Mucosa of stomach (tissue), 1 donor: ENCODE data around the gene SRCAP.
"Not testable (repeated sequence)": the region's sequence is repeated elsewhere in the genome, so short reads cannot be mapped to it uniquely, and the experiment has no call there.

Source experiments
- H3K27me3 ChIP-seq: one replicate; pipeline ENCODE4 v1.7.0; 2013; ENCODE audit warnings: mild to moderate bottlenecking, low read length; ENCODE audit not compliant: control insufficient read depth, insufficient read depth
- H3K36me3 ChIP-seq: one replicate; pipeline ENCODE4 v1.7.0; 2013; ENCODE audit warnings: low read length; ENCODE audit not compliant: control insufficient read depth, insufficient read depth
- H3K4me1 ChIP-seq: one replicate; pipeline ENCODE4 v1.7.0; 2013; ENCODE audit warnings: mild to moderate bottlenecking, low read length; ENCODE audit not compliant: control insufficient read depth, insufficient read depth
- H3K4me3 ChIP-seq: one replicate; pipeline ENCODE4 v1.7.0; 2013; ENCODE audit warnings: low read length
- H3K9ac ChIP-seq: one replicate; pipeline ENCODE4 v1.7.0; 2013; ENCODE audit warnings: mild to moderate bottlenecking, low read length, moderate library complexity
- H3K9me3 ChIP-seq: one replicate; pipeline ENCODE4 v1.7.0; 2013; ENCODE audit warnings: mild to moderate bottlenecking, low read length, moderate library complexity; ENCODE audit not compliant: control insufficient read depth
- donor health status: Pancreatic carcinoma.

SRCAP gene

DNA sequence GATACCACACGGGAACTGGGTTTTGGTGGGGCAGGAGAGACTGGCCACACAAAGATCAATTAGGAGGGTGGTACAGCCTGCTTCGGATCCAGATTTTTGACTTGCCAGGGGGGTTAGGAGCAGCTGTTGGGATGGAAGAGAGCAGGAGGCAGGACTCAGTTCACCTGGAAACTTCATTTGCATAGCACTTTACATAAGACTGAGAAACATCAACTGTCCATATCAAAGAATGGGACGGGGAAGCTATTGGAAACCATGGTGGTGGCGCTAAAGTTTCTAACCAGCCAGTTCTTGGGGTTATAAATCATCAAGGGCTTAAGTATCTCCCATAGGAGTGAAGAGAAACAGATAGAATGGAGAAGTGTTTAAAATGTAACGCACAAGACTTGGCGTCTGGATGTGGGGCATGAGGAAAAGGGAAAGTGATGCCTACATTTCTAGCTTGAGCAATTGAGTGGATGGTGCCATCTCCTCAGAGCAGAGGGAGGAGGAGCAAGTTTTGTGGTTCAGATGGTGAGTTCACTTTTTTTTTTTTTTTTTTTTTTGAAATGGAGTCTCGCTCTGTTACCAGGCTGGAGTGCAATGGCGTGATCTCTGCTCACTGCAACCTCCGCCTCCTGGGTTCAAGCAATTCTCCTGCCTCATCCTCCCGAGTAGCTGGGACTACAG, 6.4 kb upstream of the SRCAP start:
- Histone ChIP-seq H3K27me3 (no peaks in the 10 kb centered on the region), H3K9ac (no peak overlapping the region), H3K36me3 (no peaks in the 10 kb centered on the region), H3K4me3 (no peak overlapping the region), H3K9me3 (no peaks in the 10 kb centered on the region), H3K4me1 (peaks cover 2% of the 10 kb centered on the region)

DNA sequence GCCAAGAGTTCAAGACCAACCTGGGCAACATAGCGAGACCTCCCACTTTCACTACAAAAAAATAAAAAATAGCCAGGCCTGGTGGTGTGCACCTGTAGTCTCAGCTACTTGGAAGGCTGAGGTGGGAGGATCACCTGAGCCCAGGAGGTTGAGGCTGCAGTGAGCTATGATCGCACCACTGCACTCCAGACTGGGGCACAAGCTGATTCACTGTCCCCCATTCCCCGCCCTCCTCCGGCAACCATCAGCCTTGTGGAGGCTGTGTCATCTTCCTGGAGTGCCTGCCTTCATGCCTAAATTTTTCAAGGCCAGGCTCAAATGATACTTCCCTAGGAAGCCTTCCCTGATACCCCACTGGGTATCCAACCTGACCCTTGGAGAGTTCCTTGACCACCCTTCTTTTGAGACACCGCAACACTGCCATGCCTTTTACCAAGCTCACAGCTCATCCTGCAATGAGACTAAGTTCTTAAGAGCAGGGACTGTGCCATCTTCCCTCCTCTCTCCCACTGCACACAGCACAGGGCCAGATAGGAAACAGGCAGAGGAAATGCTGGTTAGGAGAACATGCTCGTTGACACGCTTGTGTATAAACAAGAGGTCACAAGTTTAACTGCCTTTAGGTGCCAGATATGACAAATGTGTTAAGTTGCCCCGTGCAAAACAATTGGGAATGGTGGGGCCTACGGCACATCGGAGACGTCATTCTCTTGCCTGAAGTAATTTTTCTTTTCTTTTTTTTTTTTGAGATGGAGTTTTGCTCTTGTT, 3.9 kb upstream of the SRCAP start:
- no peaks in the 10 kb centered on the region for H3K36me3 ChIP-seq
- H3K27me3 ChIP-seq: no peaks in the 10 kb centered on the region
- H3K9ac ChIP-seq: no peak overlapping the region
- H3K4me1 ChIP-seq: peaks cover 9% of the 10 kb centered on the region
- no peaks in the 10 kb centered on the region for H3K9me3 ChIP-seq
- no peak overlapping the region for H3K4me3 ChIP-seq

DNA sequence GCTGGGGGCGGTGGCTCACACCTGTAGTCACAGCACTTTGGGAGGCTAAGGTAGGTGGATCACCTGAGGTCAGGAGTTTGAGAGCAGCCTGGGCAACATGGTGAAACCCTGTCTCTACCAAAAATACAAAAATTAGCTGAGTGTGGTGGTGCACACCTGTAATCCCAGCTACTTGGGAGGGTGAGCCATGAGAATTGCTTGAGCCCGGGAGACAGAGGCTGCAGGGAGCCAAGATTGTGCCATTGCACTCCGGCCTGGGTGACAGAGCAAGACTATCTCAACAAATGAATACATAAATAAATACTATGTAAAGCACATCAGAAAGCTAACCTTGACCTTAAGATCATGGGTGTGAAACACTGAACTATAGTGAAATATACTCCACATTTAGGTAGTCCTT, 2.3 kb upstream of the SRCAP start:
- peaks cover 10% of the 10 kb centered on the region for H3K4me1 ChIP-seq
- H3K9me3 ChIP-seq, H3K27me3 ChIP-seq, H3K9ac ChIP-seq, H3K36me3 ChIP-seq, H3K4me3 ChIP-seq: not testable (repeated sequence)

DNA sequence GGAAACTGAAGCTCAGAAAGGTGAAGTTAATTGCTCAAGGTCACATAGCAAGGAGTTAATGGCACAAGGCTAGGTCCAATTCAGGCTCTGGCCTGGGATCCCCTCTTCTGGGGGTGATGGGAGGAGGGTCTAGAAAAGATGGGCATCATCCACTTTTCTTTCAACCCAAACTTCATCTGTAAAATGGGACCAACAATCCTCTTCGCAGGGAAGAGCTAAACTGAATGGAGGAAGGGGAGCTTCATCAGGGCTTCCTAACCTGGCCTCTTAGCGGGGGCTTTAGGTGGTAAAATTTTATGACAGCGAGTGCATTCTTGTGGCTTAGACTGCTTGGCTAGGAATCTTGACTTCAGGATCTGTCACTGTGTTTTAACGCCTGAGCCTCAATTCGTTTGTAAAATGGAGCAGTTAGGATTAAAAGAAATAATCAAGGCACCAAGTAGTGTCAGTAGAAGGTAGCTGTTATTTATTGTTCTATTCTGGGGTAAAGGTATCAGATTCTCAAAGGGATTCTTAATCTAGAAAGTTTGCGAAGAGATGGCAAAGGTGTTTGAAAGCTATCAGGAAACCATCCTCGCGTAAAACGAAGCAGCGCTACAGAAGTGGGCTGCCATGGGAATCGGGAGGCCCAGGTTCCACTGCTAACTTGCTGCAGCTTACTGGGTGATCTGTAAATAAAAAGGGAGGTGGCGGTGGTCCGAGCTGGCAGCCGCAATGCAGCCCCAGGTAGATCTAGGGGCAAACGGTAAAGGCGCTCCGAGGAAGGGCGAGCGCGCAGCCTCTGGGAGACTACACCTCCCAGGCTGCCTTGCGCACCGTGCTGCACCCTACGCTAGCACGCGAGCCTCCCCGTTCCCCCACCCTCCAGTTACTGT, 1.5 kb upstream of the SRCAP start:
- H3K4me1 ChIP-seq: peaks cover 10% of the 10 kb centered on the region

DNA sequence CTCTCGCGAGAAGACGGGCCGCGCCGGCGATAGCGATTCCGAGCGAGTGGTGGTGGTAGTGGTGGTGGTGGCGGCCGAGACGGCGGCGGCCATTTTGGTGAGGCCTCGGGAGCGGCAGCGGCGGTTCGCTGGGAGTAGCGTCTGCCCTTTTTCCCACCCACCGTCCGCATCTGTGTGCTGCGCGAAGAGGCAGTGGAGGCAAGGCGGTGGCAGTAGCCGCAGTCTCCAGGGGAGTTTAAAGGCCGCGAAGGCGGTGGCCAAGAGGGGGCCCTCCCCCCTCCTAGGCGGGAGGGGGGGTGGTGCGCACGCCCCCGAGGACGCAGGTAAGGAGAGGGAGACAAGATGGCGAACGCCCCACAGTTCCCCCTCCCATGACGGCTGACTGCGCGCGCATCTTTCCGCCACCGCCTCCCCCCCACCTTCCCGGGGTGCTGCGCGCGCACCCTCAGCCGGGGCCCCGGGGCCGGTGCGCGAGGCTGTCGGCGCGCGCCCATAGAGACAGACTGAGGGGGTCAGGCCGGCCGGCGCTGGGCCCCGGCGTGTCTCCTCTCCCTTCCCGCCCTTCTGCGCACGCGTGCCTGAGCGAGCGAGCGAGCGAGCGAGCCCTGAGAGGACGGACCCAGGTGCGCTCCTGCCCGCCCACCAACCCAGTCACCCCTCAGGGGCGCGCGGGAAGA, 694 bp upstream of the SRCAP start:
- Histone ChIP-seq H3K27me3 (no peaks in the 10 kb centered on the region), H3K9me3 (no peaks in the 10 kb centered on the region), H3K36me3 (peaks cover 4% of the 10 kb centered on the region), H3K4me3 (peak overlapping the region; percentile 28), H3K4me1 (peaks cover 10% of the 10 kb centered on the region), H3K9ac (peak overlapping the region; percentile 97)

More for the DNA sequence above, 1.5 kb upstream of the SRCAP start:
- H3K36me3 ChIP-seq: peaks cover 4% of the 10 kb centered on the region
- no peaks in the 10 kb centered on the region for H3K27me3 ChIP-seq
- H3K4me3 ChIP-seq: peak overlapping the region; percentile 28
- H3K9me3 ChIP-seq: no peaks in the 10 kb centered on the region
- H3K9ac ChIP-seq: peak overlapping the region; percentile 97

DNA sequence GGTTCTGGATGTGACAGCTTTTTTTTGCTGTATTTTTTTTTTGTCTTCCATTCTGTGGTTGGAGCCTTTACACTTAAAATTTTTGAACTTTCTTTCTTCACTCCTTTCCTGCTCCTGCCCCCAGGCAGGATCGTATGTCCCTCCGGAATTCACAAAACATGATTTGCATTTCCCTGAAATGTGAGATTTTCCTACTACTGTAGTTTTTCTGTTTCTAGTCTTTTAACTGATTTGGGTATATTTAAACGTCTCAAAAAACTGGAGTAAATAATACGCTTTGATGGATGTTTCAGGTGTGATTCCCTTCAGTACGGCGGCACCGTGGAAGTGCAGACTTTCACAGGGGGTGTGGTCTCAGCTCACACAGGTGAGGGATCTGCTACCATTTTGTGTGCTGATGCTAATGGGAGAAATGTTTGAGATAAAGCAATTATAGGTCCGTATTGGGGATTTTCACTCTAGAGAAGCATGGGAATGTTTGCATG, 686 bp downstream of the SRCAP start:
- Histone ChIP-seq H3K9ac (peak overlapping the region; percentile 97), H3K36me3 (peaks cover 5% of the 10 kb centered on the region), H3K27me3 (no peaks in the 10 kb centered on the region), H3K4me1 (peaks cover 10% of the 10 kb centered on the region), H3K4me3 (no peak overlapping the region), H3K9me3 (no peaks in the 10 kb centered on the region)

DNA sequence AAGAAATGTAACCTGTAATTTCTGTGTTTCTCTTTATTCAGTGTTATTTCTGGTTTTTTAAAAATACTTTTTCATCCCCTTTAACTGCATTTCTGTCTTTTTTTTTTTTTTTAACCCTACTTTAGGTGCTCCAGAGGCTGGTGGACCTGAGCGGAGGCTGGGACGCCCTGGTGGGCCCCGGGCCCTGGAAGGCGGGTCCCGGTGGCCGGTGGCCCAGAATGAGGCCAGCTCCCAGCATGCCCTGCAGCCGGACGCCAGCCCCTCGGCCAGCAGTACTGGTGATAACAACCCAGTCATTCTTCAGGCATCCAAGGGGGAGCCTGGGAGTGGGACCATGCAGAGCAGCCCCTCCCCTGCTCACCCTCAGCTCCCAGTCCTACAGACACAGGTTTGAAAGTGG, 1.5 kb downstream of the SRCAP start:
- Histone ChIP-seq H3K9me3 (no peaks in the 10 kb centered on the region), H3K9ac (no peak overlapping the region), H3K4me1 (peaks cover 10% of the 10 kb centered on the region), H3K36me3 (peaks cover 9% of the 10 kb centered on the region), H3K4me3 (no peak overlapping the region), H3K27me3 (no peaks in the 10 kb centered on the region)

DNA sequence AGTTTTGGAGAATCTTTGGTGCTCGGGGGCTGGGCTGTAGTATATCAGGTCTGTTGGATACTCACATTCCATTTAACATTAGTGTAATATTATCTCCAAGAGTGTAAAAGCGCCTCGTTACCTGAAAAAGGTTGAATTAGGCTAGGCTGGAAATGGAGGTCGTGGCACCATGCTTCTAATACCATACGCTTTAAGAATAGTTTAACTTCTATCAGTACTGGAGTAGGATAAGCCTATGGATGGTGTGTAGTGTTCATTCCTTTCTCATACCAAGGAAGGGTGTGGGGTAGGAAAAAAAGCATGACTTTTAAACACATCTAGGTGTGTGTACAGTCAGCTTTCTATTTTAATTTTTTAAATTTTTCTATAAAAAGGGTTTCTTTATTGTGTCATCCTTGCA, 2.0 kb downstream of the SRCAP start:
- no peak overlapping the region for H3K9ac ChIP-seq
- peaks cover 10% of the 10 kb centered on the region for H3K4me1 ChIP-seq
- no peaks in the 10 kb centered on the region for H3K9me3 ChIP-seq
- no peaks in the 10 kb centered on the region for H3K27me3 ChIP-seq
- H3K4me3 ChIP-seq: no peak overlapping the region
- peaks cover 12% of the 10 kb centered on the region for H3K36me3 ChIP-seq

DNA sequence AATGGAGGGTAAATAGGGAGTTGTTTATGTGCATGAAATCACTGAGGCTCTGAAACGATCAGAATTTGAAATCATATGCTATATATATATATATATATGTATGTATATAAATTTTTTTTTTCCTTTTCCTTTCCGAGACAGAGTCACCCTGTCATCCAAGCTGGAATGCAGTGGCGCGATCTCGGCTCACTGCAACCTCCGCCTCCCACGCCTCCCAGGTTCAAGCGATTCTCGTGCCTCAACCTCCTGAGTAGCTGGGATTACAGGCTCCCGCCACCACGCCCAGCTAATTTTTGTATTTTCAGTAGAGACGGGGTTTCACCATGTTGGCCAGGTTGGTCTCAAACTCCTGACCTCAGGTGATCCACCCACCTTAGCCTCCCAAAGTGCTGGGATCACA, 4.1 kb downstream of the SRCAP start:
- not testable (repeated sequence) for H3K9ac ChIP-seq, H3K4me3 ChIP-seq, H3K9me3 ChIP-seq, H3K27me3 ChIP-seq, H3K4me1 ChIP-seq
- H3K36me3 ChIP-seq: peaks cover 27% of the 10 kb centered on the region

DNA sequence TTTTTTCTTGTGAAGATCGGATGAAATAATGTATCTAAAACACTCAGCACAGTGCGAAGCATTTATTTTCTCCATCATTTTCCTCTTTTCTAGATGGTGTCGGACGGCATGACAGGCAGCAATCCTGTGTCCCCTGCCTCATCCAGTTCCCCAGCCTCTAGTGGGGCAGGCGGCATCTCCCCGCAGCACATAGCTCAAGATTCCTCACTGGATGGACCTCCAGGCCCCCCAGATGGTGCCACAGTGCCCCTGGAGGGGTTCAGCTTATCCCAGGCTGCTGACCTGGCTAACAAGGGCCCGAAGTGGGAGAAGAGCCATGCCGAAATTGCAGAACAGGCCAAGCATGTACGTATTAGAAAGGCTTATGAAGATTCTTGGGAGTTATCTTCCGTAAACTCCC, 5.0 kb downstream of the SRCAP start:
- peaks cover 7% of the 10 kb centered on the region for H3K4me1 ChIP-seq
- H3K4me3 ChIP-seq: no peak overlapping the region
- H3K9me3 ChIP-seq: no peaks in the 10 kb centered on the region
- H3K9ac ChIP-seq: no peak overlapping the region
- no peaks in the 10 kb centered on the region for H3K27me3 ChIP-seq
- H3K36me3 ChIP-seq: peaks cover 27% of the 10 kb centered on the region

DNA sequence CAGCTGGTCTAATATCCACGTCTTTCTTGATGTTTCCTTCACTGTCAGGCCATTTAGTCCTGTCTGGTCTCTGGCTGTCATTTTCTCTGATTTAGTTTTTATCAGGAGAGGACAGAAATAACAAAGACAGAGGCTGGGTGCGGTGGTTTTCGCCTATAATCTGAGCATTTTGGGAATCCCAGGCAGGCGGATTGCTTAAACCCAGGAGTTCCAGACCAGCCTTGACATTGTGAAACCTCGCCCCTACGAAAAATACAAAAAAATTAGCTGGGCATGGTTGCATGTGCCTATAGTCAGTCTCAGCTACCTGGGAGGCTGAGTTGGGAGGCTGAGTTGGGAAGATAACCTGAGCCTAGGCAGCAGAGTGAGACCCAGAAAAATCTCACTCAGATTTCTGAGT, 7.1 kb downstream of the SRCAP start:
- Histone ChIP-seq H3K4me1 (no peaks in the 10 kb centered on the region), H3K9me3 (no peaks in the 10 kb centered on the region), H3K4me3 (no peak overlapping the region), H3K27me3 (no peaks in the 10 kb centered on the region), H3K36me3 (peaks cover 39% of the 10 kb centered on the region), H3K9ac (no peak overlapping the region)
